ENCODE results near the gene PHF12.

Gene PHF12

GRCh38 chr17:28955408-28955807 is 4.1 kb upstream of the PHF12 start:
- DNase-seq (ENCODE audit: low read depth in 2 of 2) = no peak

DNA sequence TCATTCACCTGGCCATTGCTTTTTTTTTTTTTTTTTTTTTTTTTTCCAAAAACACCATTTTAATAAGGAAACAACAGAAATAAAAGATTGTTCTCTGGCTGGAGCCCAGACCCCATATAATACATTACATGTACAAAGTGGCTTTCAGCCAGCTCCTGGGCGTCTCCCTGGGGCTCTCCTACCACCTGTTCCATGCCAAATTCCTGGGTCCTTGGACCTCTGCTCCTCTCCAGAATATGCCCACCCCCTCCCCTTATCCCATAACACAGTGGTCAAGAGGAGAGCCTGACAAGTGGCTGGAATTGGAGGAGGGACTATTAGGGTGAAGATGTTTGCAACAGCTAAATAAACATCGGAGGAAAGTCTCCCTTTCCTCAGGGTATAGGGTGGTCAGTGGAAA is 3.6 kb upstream of the PHF12 start:
- no peak for DNase-seq (ENCODE audit: low read depth in 2 of 2)

- no peak for DNase-seq (ENCODE audit: low read depth in 2 of 2)
Measured at GRCh38 chr17:28953444-28954118, 2.3 kb upstream of the PHF12 start.

DNA sequence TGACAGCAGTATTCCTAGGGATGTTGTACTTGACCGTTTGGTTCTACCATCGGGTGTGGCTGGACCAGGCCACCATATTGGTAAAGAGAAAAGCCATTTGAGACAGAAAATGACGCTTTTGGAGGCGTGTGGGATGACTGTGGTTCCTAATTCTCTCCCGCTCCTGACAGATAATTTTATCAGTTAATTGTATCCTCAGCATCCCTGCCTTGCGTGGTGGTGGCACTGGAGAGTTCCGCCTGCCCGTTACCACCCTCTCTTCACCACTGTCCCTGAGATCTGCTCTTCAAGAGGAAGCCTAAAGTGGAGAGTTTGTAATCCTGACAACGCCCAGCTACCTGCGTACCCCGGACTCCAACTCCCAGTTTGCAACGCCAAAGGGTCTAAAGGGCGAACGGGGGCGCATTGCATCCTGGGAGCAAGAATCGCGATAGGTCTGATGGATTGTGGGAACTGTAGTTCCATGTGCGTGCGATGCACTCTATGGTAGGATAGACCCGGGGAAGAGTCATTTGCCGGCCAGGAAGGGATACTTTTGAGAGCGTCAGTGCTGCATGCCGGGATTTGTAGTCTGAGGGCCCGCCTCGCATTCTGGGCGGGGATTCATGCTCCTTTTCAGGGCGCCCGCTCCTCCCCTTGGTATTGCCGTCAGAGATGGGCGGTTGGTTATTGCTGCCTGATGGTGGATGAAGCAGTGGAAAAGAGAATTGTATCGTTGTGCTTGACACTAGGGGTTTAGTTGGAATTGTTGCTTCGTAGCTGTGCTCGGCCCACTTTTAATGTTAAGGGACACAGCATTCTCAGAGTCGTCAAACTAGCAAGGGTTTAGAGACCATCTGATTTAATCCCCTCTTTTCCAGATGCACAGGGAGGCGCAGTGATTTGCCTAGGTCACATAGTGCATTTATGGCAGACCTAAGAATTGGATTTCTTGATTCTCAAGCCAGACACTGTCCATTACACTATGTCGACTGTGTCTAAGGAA is 965 bp upstream of the PHF12 start:
- peak; percentile 87 to 90 for DNase-seq (ENCODE audit: low read depth in 2 of 2)

DNA sequence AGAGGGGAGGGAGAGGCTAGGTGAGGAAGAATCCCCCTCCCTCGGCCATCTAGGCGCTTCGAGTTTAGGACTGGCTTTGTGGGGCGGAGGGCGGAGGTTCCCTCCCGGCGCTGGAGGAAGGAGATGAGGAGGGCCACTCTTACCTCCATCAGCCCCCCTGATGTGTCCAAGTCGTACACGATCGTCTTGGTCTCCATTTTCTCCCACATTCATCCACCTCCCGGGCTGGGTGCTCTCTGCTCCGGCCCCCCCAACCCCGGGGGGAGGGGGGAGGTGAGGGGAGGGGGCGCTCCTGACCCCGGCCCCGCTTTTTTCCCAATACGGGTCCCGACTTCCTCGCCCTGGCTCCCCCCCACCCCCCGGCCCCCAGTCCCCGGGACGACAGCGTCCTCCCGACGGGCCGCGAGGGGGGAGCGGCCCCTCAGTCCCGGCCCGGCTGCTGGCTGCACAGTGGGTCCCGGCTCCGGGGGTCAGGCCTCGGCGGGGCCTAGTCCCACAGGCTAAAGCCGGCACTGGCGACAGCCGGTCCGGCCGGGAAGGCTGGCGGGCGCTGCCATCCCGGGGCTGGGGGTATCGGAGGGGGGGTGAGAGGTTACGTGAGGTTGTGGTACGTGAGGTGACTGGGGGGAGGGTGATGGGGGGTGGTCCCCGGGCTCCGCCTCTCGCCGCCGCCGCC is 428 bp downstream of the PHF12 start:
- DNase-seq (ENCODE audit: low read depth in 2 of 2) = no peak

GRCh38 chr17:28950017-28950751 is 1.1 kb downstream of the PHF12 start:
- peak; percentile 13 to 36 for DNase-seq (ENCODE audit: low read depth in 2 of 2)

DNA sequence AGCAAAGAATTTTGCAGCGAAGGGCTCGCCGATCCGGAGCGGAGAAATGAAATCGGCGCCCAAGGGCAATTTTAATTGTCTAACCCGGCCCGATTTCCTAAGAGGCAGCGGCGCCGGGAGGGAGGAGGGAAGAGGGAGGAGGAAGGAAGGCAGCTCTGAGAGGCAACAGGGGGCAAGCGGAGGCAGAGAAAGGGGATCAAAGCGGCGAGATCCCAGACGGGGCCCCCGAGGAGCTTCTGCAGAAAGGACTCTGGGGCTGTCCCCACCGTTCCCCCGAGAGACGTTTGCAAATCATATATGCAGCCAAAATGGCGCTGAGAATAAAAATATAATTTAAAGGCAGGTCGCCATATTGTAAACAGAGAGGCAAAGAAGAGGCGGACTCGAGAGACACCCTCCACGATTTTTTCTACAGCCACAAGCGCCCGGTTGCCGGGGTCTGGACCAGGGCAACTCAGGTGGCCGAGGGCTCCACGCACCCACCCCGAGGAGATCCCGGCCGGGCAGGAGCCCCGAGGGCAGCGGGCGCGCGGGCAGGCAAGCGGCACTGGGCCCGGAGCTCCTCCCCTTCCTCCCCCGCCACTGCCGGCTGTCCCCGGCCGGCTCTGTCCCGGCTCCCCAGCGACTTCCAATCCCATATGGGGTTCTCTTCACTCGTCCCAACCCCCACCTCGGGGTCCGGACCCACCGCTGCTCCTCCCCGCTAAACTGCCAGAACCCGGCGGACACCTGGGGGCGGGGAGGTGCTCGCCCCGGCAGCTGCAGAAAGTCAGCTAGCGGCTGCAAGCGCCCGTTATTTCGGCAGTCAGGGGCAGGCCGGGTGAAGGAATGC is 1.9 kb downstream of the PHF12 start:
- DNase-seq (ENCODE audit: low read depth in 2 of 2) = peak; percentile 27 to 31

- no peak for DNase-seq (ENCODE audit: low read depth in 2 of 2)
Measured at GRCh38 chr17:28948873-28949184, 2.5 kb downstream of the PHF12 start.

DNA sequence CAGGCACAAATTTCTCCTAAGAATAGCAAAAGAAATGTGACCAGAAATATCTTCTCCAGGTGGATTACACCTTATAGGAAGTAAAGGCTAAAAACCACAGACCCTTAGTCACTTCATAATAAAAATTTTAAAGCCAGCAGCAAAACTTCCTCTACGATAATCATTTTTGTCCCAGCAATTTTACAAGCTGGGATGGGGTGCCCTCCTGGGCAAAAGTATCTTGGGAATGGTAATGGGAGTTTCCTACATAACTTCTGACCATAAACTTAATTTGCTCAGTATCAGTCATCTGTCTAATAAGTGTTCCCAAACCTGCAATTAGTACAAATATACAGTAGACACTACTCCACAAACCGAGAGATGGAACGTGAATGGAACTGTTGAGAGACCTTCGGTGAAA is 3.0 kb downstream of the PHF12 start:
- DNase-seq (ENCODE audit: low read depth in 2 of 2) = no peak

DNA sequence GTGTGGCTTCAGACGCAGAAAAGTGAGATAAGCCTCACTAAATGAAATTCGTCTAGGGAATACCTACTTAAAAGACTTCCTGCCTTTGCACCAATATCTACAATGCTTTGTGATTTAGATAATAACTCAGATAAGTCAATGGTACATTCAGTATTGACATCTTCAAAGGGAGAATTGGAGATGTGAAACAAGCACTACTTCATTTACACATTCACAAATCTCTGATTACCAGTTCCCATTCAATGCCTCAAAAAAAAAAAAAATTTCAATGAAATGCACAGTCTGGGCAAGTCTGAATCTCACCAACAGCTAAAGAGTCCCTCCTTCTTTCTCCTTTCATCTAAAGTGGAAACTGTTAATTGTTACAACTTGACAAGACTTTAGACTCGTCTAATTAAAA is 3.7 kb downstream of the PHF12 start:
- no peak for DNase-seq (ENCODE audit: low read depth in 2 of 2)

DNA sequence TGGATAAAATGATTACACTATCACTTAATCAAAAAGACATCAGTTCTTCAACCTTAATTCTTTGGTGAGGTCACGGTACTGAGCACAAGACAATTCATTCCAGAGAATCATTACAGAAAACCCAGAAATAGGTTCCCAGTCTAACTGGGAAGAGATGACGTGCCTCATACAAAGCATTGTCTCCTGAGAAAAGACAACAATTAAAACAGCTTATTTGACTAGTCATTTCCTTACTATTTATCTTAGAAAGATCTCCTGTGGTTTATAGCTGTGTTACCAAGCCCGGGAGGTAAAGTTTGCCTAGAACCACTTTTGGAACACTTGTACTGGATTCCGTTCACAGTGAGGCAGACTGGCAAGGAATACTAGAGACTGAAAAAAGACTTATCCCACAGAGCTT is 5.1 kb downstream of the PHF12 start:
- DNase-seq (ENCODE audit: low read depth in 2 of 2) = no peak

DNA sequence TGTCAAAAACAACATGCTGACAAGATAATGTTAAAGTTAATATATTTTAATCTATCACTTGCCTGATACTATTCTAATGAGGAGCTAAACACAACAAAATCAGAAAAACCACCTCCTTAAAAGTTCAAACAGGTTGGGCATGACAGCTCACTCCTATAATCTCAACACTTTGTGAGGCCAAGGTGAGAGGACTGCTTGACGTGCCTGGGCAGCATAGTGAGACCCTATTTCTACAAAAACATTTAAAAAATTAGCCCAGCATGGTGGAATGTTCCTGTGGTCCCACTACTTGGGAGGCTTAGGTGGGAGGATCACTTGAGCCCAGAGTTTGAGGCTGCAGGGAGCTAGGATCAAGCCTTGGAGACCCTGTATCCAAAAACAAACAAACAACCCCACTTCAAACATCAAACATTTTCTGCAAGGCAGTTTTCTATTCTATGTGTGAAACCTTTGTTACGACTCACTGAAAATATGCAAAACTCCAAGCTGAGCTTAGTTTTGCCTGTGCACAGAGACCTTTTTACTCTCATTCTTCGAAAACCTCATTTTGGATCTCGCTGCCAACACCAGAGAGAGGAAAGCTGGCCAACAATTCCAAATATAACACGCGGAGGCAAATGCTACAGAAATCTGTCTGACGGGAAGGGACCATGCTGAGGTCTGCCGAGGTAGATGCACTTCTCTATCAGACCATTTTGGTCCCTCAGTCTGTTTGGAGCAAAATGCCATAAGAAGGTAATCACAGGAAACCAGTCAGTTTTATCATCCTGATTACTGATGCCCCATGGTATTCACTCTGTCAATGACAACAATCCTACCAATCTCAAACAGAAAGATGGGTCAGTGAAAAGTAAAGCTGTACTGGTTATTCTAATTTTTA is 6.2 kb downstream of the PHF12 start:
- DNase-seq (ENCODE audit: low read depth in 2 of 2) = no peak

- DNase-seq (ENCODE audit: low read depth in 2 of 2) = no peak
Measured at GRCh38 chr17:28944343-28944742, 7.0 kb downstream of the PHF12 start.

DNA sequence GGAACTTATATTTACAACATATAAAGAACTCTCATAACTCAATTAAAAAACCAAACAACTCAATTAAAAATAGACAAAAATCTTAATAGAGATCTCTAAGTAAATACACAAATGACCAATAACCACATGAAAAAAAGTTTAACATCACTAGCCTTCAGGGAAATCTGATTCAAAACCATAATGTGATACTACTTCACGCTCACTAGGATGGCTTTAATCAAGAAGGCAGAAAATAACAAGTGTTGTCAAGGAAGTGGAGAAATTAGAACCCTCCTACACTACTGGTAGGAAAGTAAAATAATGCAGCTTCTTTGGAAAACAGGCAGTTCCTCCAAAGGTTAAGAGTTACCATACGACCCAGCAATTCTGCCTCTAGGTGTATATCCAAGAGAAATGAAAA is 8.4 kb downstream of the PHF12 start:
- no peak for DNase-seq (ENCODE audit: low read depth in 2 of 2)

- no peak for DNase-seq (ENCODE audit: low read depth in 2 of 2)
Measured at GRCh38 chr17:28941251-28941650, 10.1 kb downstream of the PHF12 start.

- no peak for DNase-seq (ENCODE audit: low read depth in 2 of 2)
Measured at GRCh38 chr17:28940675-28941074, 10.6 kb downstream of the PHF12 start.

DNA sequence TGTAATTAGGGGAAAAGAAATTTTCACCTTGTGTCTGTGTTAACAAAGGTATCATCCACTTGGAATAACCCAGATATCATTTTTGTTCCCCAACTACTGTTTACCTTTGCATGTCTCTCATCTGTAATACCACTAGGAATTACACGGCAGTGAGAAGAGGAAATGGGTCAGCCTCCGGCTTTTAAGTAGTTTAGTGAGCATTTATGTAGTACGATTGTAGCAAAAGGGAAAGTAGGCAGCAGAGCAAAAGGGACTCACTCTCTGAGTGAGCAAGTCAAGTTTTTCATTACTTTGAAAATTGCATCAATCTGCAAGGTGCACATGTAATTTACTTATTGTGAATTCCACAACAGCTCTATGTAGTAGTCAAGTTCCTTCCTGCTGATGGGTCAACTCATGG is 11.2 kb downstream of the PHF12 start:
- no peak for DNase-seq (ENCODE audit: low read depth in 2 of 2)

DNA sequence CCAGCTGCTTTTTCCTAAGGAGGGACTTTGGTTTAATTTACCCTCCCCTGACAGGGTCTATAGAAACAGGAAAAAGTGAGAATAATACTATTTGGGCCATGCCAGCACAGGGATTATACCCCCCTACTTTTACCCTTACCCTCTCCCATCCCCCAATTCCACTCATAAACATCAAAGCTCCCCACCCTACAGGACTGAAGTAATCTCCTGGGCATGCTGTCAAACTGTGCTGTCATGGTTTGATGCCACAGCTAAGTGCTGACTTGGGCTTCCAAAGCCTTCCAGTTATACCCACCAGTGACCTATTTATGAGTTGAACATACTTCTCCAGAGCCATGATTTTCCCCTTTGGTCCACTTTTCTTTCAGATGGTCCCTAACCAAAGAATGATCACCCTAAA is 12.8 kb downstream of the PHF12 start:
- no peak for DNase-seq (ENCODE audit: low read depth in 2 of 2)

GRCh38 chr17:28937044-28937729 is 14.1 kb downstream of the PHF12 start:
- no peak for DNase-seq (ENCODE audit: low read depth in 2 of 2)

All from stimulated activated CD8-positive, alpha-beta memory T cell treated with anti-CD3 and anti-CD28 coated beads, Interleukin-2, amount 100 ng/mL, for 1 hour (primary cell).